KMS-11 (cell line): Measurements from ENCODE around the gene DENND1A.

ENCODE experiments used
- H2AFZ ChIP-seq: fragments of 200-600 bp; sonication (generic); 2 replicates; pipeline ENCODE4 v1.6.1; 2016; ENCODE audit warnings: antibody characterized with exemption, mixed run types, low read depth
- H3K27ac ChIP-seq: fragments of 200-600 bp; sonication (generic); 2 replicates; pipeline ENCODE4 v1.6.1; 2016; ENCODE audit warnings: mild to moderate bottlenecking, mixed run types
- H3K27me3 ChIP-seq: fragments of 200-600 bp; sonication (generic); 2 replicates; pipeline ENCODE4 v1.6.1; 2017; ENCODE audit warnings: mild to moderate bottlenecking, low read depth, mixed run types, moderate library complexity; ENCODE audit not compliant: insufficient read depth
- H3K36me3 ChIP-seq: fragments of 200-600 bp; sonication (generic); 2 replicates; pipeline ENCODE4 v1.6.1; 2017; ENCODE audit warnings: mild to moderate bottlenecking, mixed run types; ENCODE audit not compliant: insufficient read depth
- H3K4me1 ChIP-seq: fragments of 200-600 bp; sonication (generic); 2 replicates; pipeline ENCODE4 v1.6.1; 2016; ENCODE audit warnings: mild to moderate bottlenecking, low read depth, mixed run types; ENCODE audit not compliant: poor library complexity, severe bottlenecking
- H3K4me2 ChIP-seq: fragments of 200-600 bp; sonication (generic); 2 replicates; pipeline ENCODE4 v1.7.0; 2016; ENCODE audit warnings: mild to moderate bottlenecking, mixed run types
- H3K4me3 ChIP-seq: fragments of 200-600 bp; sonication (generic); IDR thresholded peaks from 2 replicates; pipeline ENCODE4 v1.6.1; 2017; ENCODE audit warnings: low read depth, low read length, mixed read lengths; ENCODE audit not compliant: insufficient read depth
- H3K79me2 ChIP-seq: fragments of 200-600 bp; sonication (generic); 2 replicates; pipeline ENCODE4 v1.6.1; 2016; ENCODE audit warnings: low read depth, mixed run types; ENCODE audit not compliant: insufficient read depth
- H3K9ac ChIP-seq: fragments of 200-600 bp; sonication (generic); 2 replicates; pipeline ENCODE4 v1.6.1; 2016; ENCODE audit warnings: mild to moderate bottlenecking, mixed run types
- H4K20me1 ChIP-seq: fragments of 200-600 bp; sonication (generic); 2 replicates; pipeline ENCODE4 v1.6.1; 2016; ENCODE audit warnings: mild to moderate bottlenecking, mixed run types; ENCODE audit not compliant: insufficient read depth
- TF ChIP-seq, protein P1 (sequence below): fragments of 200-600 bp; sonication (generic); conservative IDR thresholded peaks from 2 replicates; pipeline ENCODE4 v1.6.1; 2017; ENCODE audit warnings: low read depth, mild to moderate bottlenecking, antibody characterized with exemption, low read length, moderate library complexity, mixed read lengths

The DENND1A gene

DNA sequence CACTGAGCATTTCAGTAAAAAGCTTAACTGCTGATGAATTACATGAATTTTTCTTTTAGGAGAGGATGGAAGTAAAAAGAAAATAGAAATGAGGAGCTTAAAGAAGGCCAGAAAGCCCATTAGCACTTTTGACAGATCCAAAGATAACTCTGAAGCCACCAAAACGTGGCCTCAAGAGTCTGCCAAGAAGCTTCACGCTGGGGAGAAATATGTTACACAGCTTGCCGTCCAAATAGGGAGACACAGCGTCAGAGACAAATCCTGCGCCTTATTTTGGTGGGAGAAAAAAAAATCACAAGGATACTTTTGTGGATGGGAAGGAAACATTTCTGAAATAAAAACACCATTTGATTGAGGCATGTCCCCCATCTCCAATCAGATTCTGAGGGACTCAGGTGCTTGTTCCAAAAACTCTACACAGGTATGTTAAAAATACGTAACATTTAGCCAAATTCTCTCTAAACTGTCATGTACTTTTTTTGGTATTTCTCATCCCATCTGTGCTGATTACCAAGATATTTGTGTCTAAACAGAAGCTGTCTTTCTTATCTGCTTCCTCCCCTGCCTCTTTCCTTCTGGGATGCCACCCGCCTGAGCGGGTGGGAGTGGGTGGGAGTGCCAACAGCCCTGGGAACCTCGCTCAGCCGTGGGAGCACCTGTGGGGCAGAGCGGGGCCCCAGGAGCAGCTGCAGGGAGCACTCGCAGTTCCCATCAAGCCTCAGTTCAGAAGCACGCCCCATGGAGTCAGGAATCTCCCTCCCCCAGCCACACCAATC lies 275.5 kb downstream of the DENND1A start:
- no peaks in the 10 kb centered on the region for H3K27me3 ChIP-seq
- TF ChIP-seq, protein P1, sequence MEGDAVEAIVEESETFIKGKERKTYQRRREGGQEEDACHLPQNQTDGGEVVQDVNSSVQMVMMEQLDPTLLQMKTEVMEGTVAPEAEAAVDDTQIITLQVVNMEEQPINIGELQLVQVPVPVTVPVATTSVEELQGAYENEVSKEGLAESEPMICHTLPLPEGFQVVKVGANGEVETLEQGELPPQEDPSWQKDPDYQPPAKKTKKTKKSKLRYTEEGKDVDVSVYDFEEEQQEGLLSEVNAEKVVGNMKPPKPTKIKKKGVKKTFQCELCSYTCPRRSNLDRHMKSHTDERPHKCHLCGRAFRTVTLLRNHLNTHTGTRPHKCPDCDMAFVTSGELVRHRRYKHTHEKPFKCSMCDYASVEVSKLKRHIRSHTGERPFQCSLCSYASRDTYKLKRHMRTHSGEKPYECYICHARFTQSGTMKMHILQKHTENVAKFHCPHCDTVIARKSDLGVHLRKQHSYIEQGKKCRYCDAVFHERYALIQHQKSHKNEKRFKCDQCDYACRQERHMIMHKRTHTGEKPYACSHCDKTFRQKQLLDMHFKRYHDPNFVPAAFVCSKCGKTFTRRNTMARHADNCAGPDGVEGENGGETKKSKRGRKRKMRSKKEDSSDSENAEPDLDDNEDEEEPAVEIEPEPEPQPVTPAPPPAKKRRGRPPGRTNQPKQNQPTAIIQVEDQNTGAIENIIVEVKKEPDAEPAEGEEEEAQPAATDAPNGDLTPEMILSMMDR: no peak
- H2AFZ ChIP-seq: no peak overlapping the region
- H4K20me1 ChIP-seq: no peaks in the 10 kb centered on the region
- no peaks in the 10 kb centered on the region for H3K36me3 ChIP-seq
- H3K9ac ChIP-seq: no peak overlapping the region
- no peaks in the 10 kb centered on the region for H3K4me1 ChIP-seq
- no peak overlapping the region for H3K4me3 ChIP-seq
- H3K4me2 ChIP-seq: no peak overlapping the region
- no peaks in the 10 kb centered on the region for H3K79me2 ChIP-seq
- H3K27ac ChIP-seq: no peak overlapping the region

GRCh38 chr9:123652416-123652815 lies 277.5 kb downstream of the DENND1A start:
- TF ChIP-seq, protein P1: no peak
- no peak overlapping the region for H3K27ac ChIP-seq
- H3K79me2 ChIP-seq: no peaks in the 10 kb centered on the region
- H3K4me2 ChIP-seq: no peak overlapping the region
- H3K27me3 ChIP-seq: no peaks in the 10 kb centered on the region
- H3K36me3 ChIP-seq: no peaks in the 10 kb centered on the region
- no peak overlapping the region for H3K9ac ChIP-seq
- no peaks in the 10 kb centered on the region for H4K20me1 ChIP-seq
- H3K4me3 ChIP-seq: no peak overlapping the region
- no peaks in the 10 kb centered on the region for H3K4me1 ChIP-seq
- H2AFZ ChIP-seq: no peak overlapping the region

GRCh38 chr9:123651871-123652270 lies 278.1 kb downstream of the DENND1A start:
- TF ChIP-seq, protein P1: no peak
- Histone ChIP-seq H3K9ac (no peak overlapping the region), H3K27ac (no peak overlapping the region), H2AFZ (no peak overlapping the region), H3K36me3 (no peaks in the 10 kb centered on the region), H3K4me2 (no peak overlapping the region), H4K20me1 (no peaks in the 10 kb centered on the region), H3K79me2 (no peaks in the 10 kb centered on the region), H3K4me1 (no peaks in the 10 kb centered on the region), H3K4me3 (no peak overlapping the region), H3K27me3 (no peaks in the 10 kb centered on the region)

DNA sequence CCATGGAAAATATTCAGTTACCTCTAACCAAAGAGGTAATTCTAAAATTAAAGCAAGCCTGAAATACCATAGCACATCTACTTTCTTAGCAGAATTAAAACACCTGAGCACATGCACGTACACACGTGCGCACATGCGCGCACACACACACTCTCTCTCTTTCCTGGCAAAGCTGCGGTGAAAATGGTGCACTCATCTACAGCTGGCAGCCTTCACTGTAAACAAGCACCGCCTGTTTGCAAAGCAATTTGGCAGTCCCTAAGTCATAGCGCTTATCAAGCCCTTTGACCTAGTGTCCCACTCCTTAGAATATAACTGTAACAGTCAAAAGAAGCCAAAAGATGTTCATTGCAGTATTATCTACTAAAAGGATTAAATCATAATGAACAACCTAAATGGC lies 278.7 kb downstream of the DENND1A start:
- H3K9ac ChIP-seq: no peak overlapping the region
- no peak overlapping the region for H3K4me2 ChIP-seq
- H3K27me3 ChIP-seq: no peaks in the 10 kb centered on the region
- TF ChIP-seq, protein P1: no peak
- H3K27ac ChIP-seq: no peak overlapping the region
- H2AFZ ChIP-seq: no peak overlapping the region
- H3K4me1 ChIP-seq: no peaks in the 10 kb centered on the region
- no peaks in the 10 kb centered on the region for H3K79me2 ChIP-seq
- no peak overlapping the region for H3K4me3 ChIP-seq
- H4K20me1 ChIP-seq: no peaks in the 10 kb centered on the region
- H3K36me3 ChIP-seq: no peaks in the 10 kb centered on the region
